Colonic mucosa (tissue), 4 donors: Measurements from ENCODE around the gene CCDC152. TPM values are rescaled to one million over a fixed set of nuclear protein-coding genes. Genes with fewer than 3 reads are reported as not detected.

Experiments used
- DNase-seq: peaks from one replicate; pipeline ENCODE4 v3.0.0-alpha.2; 2020
- H3K27ac ChIP-seq: fragments of 200-600 bp; one replicate; pipeline ENCODE4 v1.8.0; 2021
- H3K27me3 ChIP-seq: fragments of 200-600 bp; one replicate; pipeline ENCODE4 v1.8.0; 2021
- H3K36me3 ChIP-seq: fragments of 200-600 bp; one replicate; pipeline ENCODE4 v1.8.0; 2021
- H3K4me1 ChIP-seq: fragments of 200-600 bp; one replicate; pipeline ENCODE4 v1.8.0; 2021; ENCODE audit warnings: mild to moderate bottlenecking
- H3K4me3 ChIP-seq: fragments of 200-600 bp; one replicate; pipeline ENCODE4 v1.8.0; 2021
- H3K9ac ChIP-seq, 2 donors: one replicate each; pipeline ENCODE4 v1.7.0; 2013; ENCODE audit warnings: control low read depth in 2 of 2, low read depth in 2 of 2, low read length in 2 of 2
- H3K9me3 ChIP-seq: fragments of 200-600 bp; one replicate; pipeline ENCODE4 v1.8.0; 2021
- CTCF ChIP-seq: fragments of 200-600 bp; IDR thresholded peaks from one replicate; pipeline ENCODE4 v1.8.0; 2022; ENCODE audit warnings: antibody characterized with exemption, mild to moderate bottlenecking
- intact Hi-C: fragments of 100-400 bp; cut with DNase I; formaldehyde crosslinking; loops from one replicate; pipeline ENCODE4 v1.14.1; 2022
- total RNA-seq, 2 donors: library from RNA; stranded (reverse); fragmentation: NEBNext Ultra II Directional in 1 of 2; extraction: Animal tissue kit (Norgen Biotek cat#: 25700) in 1 of 2; gene quantifications; one replicate each; pipeline ENCODE4 v1.2.1, GENCODE V29; 2021
- donor health status: healthy.
- donor health status: DM: no; HTN: no; CAD: no.
- donor health status: DM: no; HTN: no; CAD: no.

CCDC152 gene
- total RNA-seq, 2 donors from 2014 or later: 0.27 TPM; not detected in 1

GRCh38 chr5:42801516-42802166, 45.0 kb downstream of the CCDC152 start:
- intact Hi-C loops: no loop called here
- no peak overlapping the region for H3K4me3 ChIP-seq
- peaks cover 4% of the 10 kb centered on the region for H3K36me3 ChIP-seq
- no peak overlapping the region for H3K9ac ChIP-seq
- no peak for TF ChIP-seq CTCF
- DNase-seq: no peak
- no peaks in the 10 kb centered on the region for H3K9me3 ChIP-seq
- no peaks in the 10 kb centered on the region for H3K4me1 ChIP-seq
- no peaks in the 10 kb centered on the region for H3K27me3 ChIP-seq
- H3K27ac ChIP-seq: no peak overlapping the region

DNA sequence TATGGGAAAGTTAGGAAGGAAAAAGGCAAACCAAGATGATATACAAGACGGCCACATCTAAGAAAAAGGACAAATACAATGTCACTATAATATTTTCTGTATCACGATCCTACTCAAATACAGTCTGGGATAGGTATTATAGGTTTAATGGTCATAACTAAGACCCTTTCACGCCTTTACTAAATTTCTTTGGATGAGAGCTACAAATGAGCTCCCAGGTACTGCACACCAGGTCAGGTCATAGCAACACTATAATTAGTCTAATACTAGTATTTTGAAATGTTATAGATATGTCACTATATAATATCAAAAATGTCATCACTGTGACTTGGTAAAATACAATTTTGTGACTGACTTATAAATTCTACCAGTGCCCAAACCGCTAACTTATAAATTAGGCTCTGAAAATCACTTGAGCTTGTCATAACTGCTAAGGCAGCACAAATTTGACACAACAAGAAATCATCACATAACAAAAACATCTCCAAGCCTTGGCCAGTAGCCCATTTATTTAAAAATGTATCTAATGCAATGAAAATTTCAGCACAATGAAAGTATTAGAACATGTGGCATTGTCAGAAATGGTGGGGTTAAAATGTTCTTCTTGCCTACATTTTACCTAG, 48.2 kb downstream of the CCDC152 start:
- no peak for DNase-seq
- no peak overlapping the region for H3K27ac ChIP-seq
- H3K36me3 ChIP-seq: peaks cover 4% of the 10 kb centered on the region
- H3K4me1 ChIP-seq: no peaks in the 10 kb centered on the region
- no peak overlapping the region for H3K4me3 ChIP-seq
- no peak overlapping the region for H3K9ac ChIP-seq
- intact Hi-C loops: no loop called here
- no peak for TF ChIP-seq CTCF
- no peaks in the 10 kb centered on the region for H3K9me3 ChIP-seq
- H3K27me3 ChIP-seq: no peaks in the 10 kb centered on the region

DNA sequence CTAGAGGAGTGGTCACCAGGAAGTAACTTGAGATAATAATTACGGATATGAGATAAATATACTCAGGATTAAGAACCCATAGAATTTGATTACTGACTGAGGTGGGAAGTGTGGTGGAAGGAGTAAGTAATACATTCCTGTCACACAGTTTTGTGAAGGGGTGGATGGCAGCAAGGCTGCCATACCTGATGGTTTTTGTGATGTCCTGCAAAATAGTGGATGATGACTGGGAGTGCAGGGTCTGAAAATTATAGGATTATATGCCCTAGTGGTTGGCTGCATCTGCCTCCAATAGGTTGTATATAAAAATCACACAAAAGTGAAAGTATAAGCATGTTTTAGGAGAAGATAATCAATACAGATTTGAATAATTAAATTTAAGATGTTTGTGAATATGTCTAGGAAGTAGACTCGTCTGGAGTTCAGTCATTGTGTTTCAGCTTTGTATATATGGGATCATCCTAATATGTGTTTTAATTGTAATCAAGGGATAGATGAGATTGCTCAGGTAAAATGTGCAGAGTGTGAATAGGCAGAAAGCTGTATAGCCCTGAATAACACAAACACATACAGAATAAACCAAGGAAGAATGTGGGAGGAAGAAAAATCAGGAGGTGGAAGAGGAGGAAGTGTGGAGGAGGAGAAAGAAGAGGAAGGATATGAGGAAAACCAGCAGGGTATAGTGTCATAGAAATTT, 49.5 kb downstream of the CCDC152 start:
- Histone ChIP-seq H3K9ac (no peak overlapping the region), H3K4me3 (no peak overlapping the region), H3K27me3 (no peaks in the 10 kb centered on the region), H3K4me1 (no peaks in the 10 kb centered on the region), H3K36me3 (no peaks in the 10 kb centered on the region), H3K27ac (no peak overlapping the region), H3K9me3 (no peaks in the 10 kb centered on the region)
- no peak for TF ChIP-seq CTCF
- DNase-seq: no peak
- intact Hi-C loops: no loop called here

- no peak for TF ChIP-seq CTCF
- H3K27ac ChIP-seq: no peak overlapping the region
- H3K4me3 ChIP-seq: no peak overlapping the region
- intact Hi-C loops: no loop called here
- H3K4me1 ChIP-seq: no peaks in the 10 kb centered on the region
- no peaks in the 10 kb centered on the region for H3K9me3 ChIP-seq
- H3K27me3 ChIP-seq: no peaks in the 10 kb centered on the region
- DNase-seq: no peak
- no peak overlapping the region for H3K9ac ChIP-seq
- no peaks in the 10 kb centered on the region for H3K36me3 ChIP-seq
Observed at GRCh38 chr5:42806701-42807262, 50.2 kb downstream of the CCDC152 start.

GRCh38 chr5:42807722-42808447, 51.3 kb downstream of the CCDC152 start:
- no peaks in the 10 kb centered on the region for H3K27me3 ChIP-seq
- TF ChIP-seq CTCF: no peak
- no peak overlapping the region for H3K27ac ChIP-seq
- no peaks in the 10 kb centered on the region for H3K36me3 ChIP-seq
- H3K4me3 ChIP-seq: peak overlapping the region; percentile 36
- no peak for DNase-seq
- H3K9me3 ChIP-seq: no peaks in the 10 kb centered on the region
- no peaks in the 10 kb centered on the region for H3K4me1 ChIP-seq
- no peak overlapping the region for H3K9ac ChIP-seq
- intact Hi-C loops: no loop called here
